A549 (cell line): ENCODE data around the gene OPN1MW.
"Not testable (repeated sequence)": the region's sequence is repeated elsewhere in the genome, so short reads cannot be mapped to it uniquely, and the experiment has no call there.

ENCODE experiments used
- CTCF ChIP-seq: fragments of >200 bp; sonication (Bioruptor Twin); formaldehyde crosslinking; IDR thresholded peaks from 3 replicates; pipeline ENCODE4 v1.5.1; 2016
- RCOR1 ChIP-seq: fragments of 150-350 bp; IDR thresholded peaks from 2 replicates; pipeline ENCODE4 v1.6.1; 2014; ENCODE audit warnings: antibody characterized with exemption, low read length, low read depth

DNA sequence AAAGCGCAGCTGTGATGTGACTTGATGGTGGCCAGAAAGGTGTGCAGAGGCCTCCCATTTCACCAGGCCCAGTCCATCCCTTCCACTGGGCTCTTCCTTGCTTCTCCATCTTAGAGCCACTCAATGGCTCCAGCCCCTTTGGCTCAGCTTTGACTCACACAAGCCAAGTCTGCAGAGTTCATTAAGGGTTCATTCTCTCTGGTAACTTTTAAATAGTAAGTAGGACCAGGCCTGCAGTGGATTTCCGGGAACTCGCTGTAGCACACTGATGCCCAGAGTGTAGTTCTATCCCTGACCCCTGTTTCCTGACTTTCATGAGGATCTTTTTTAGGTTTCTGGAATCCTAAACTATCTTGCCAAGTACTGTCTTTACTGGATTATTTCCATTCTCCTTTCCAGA is 49.0 kb downstream of the OPN1MW start:
- TF ChIP-seq CTCF, RCOR1: not testable (repeated sequence)
